Subcutaneous adipose tissue (tissue), 4 donors: ENCODE results near the gene ARPP19. TPM values are rescaled to one million over a fixed set of nuclear protein-coding genes. Genes with fewer than 3 reads are reported as not detected.

Experiments
- total RNA-seq, 4 donors: library from RNA; depleted of rRNA; stranded (reverse); fragments of >200 nt; gene quantifications; one replicate each; pipeline ENCODE4 v1.1.0, GENCODE V29; 2016
- TF ChIP-seq, protein P1 (sequence below): fragments of 450-650 bp; IDR thresholded peaks from one replicate; pipeline ENCODE4 v1.5.1; 2016; ENCODE audit warnings: low read depth, mild to moderate bottlenecking, control low read depth, antibody characterized with exemption, moderate library complexity

The ARPP19 gene
- total RNA-seq, 4 donors from 2014 or later: 115 to 237 (median 147) TPM

DNA sequence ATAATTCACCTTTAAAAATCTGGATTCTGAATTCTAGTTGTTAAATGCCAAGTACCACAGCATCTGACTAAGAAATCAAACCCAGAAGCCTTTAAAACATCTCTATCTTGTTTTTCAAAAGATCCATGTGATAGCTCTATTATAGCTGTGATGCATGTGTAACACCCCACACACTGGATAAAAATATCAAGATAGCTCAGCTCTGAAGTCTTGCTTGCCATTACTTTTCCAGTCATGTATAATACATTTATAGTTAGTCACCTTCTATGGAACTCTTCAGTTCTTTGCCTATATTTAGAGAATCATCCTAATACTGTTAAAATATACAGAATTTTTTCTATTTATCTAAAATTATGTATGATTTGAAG lies 11.6 kb downstream of the ARPP19 start:
- TF ChIP-seq, protein P1, sequence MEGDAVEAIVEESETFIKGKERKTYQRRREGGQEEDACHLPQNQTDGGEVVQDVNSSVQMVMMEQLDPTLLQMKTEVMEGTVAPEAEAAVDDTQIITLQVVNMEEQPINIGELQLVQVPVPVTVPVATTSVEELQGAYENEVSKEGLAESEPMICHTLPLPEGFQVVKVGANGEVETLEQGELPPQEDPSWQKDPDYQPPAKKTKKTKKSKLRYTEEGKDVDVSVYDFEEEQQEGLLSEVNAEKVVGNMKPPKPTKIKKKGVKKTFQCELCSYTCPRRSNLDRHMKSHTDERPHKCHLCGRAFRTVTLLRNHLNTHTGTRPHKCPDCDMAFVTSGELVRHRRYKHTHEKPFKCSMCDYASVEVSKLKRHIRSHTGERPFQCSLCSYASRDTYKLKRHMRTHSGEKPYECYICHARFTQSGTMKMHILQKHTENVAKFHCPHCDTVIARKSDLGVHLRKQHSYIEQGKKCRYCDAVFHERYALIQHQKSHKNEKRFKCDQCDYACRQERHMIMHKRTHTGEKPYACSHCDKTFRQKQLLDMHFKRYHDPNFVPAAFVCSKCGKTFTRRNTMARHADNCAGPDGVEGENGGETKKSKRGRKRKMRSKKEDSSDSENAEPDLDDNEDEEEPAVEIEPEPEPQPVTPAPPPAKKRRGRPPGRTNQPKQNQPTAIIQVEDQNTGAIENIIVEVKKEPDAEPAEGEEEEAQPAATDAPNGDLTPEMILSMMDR: no peak

DNA sequence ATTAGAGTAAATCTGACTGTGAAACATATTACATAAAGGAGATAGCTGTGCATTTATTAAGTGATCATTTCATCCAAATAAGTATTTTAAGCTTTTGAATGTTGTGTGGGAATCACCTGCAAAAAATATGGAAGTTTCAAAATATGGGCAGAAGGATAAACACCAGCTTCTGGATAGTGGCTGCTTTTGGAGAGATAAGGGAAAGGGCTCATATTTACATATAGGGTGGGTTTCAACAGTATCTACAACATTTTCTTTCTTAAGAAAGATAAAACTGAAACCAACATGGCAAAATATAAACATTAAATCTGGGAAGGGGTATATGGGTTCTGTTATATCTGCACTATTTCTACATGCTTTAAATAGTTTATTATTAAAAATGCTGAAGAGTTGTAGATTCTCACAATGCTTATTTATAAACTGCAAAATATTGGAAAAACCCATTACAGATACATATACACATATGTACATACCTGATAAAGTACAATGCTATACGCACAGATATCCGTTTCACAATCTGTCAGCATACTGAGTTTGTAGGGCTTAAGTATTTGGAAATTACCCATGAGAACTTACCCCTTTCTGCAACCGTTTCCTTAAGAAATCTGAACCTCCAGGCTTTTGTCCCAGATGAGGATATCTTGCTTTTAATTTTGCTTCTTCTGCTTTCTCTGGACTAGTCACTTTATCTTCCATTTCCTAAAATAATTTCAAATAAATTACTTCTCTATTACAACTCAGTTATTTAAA lies 12.1 kb downstream of the ARPP19 start:
- TF ChIP-seq, protein P1: no peak

DNA sequence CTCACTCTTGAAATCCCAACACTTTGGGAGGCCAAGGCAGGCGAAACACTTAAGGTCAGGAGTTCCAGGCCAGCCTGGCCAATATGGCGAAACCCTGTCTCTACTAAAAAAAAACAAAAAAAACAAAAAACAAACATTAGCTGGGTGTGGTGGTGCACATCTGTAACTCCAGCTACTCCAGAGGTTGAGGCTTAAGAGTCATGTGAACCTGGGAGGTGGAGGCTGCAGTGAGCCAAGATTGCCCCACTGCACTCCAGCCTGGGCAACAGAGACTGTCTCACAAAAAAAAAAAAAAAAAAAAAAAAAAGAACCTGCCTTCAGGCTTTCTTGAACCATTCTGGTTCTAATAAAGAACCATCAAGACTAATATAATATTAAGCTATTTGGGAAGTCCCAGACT lies 16.5 kb downstream of the ARPP19 start:
- TF ChIP-seq, protein P1: no peak

DNA sequence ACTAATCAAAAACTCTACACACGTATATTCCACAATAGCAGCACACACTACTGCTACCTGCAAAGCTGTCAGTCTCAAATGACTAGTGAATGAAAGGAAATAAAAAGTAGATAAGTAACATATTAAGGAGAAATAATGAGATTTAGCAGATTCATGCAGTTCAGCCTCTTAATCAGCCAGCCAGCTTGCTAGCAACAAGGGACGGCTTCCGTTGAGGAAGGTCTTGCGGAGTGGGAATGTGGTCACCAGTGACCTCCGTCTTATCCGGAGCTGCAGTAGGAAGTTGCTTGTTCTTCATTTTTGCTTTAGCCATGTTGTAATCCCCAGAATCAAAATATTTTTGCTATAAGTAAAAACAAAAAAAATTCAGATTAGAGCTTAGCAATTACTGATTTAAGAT lies 17.1 kb downstream of the ARPP19 start:
- TF ChIP-seq, protein P1: no peak

DNA sequence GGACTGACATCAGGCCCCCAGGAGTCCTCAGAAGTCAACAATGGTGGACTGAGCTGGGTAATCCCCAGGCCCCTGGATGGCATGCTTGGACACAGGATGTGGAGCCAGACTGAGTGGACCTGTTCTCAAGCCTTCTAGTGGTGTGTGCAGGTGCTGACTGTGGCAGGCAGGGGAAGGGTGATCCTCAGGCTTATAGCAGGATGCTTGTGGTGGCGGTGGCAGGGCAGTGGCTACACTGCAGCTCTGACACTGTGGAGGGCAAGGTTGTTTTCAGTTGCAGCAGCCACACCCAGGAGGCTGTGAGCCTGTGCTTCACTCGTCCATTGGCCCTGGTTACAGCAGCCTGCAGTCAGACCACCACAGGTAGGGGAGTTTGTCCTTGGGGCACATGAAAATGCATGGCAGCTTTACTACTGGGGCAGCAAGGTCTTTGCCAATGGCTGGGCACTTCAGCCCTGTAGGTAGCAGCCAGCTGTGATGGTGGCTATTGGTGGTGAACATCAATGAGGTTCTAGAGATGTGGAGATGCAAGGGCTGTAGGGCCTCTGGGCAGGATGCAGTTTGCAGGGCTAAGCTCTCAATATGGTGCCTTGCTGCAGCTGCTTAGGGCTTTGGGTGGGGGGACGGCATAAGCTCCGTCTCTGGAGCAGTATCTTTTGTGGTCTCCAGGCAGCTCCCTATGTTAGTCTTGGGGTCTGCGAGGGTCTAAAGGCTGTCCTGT lies 22.6 kb downstream of the ARPP19 start:
- TF ChIP-seq, protein P1: no peak

DNA sequence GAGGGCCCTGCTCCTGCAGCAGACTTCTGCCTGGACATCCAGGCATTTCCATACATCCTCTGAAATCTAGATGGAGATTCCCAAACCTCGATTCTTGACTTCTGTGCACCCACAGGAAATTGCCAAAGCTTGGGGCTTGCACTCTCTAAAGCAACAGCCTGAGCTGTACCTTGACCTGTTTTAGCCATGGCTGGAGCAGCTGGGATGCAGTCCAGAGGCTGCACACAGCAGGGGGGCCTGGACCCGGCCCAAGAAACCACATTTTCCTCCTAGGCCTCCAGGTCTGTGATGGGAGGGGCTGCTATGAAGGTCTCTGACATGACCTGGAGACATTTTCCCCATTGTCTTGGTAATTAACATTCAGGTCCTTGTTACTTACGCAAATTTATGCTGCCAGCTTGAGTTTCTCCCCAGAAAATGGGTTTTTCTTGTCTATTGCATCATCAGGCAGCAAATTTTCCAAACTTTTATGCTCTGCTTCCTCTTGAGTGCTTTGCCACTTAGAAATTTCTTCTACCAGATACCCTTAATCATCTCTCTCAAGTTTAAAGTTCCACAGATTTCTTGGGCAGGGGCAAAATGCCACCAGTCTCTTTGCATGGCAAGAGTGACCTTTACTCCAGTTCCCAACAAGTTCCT lies 28.3 kb downstream of the ARPP19 start:
- TF ChIP-seq, protein P1: no peak

DNA sequence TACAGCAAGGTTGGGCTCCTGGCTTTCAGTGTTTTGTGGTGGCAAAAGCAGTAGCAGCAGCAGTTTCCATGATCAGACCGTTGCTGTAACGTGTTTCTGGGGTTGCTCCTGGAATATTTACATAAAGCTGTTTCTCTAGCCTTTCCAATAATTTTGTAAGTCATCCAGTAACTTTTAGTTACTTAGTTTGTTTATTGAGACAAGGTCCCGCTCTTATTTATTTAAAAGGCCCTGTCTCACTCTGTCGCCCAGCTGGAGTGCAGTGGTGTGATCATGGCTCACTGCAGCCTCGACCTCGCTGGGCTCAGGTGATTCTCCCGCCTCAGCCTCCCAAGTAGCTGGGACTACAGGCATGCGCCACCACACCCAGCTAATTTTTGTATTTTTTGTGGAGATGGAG lies 31.4 kb downstream of the ARPP19 start:
- TF ChIP-seq, protein P1: no peak
